HCT116 (cell line): ENCODE results near the gene NKAIN4. TPM values are rescaled to one million over a fixed set of nuclear protein-coding genes. Genes with fewer than 3 reads are reported as not detected.

Experiments used
- ATAC-seq: fragments of 200-7000 bp; cut with Tn5 transposase; 2 replicates; pipeline ENCODE4 v1.9.1; 2020; ENCODE audit warnings: mild to moderate bottlenecking, moderate library complexity
- BruUV-seq: library from RNA; stranded (reverse); fragments of 400-500 nt; replicated peaks from 2 replicates; lab custom pipeline; 2021; lab: Mats Ljungman, UMichigan
- CTCF ChIA-PET: fragments of 300-600 bp; sonication (Branson Sonifier 250); formaldehyde crosslinking; loops from one replicate; lab custom pipeline; 2021; ENCODE audit warnings: antibody characterized with exemption; lab: Charles Lee
- POLR2A ChIA-PET: fragments of 300-600, 350-600 bp; sonication (Branson Sonifier 250); formaldehyde crosslinking; loops from one replicate; lab custom pipeline; 2021; ENCODE audit warnings: antibody characterized with exemption; lab: Charles Lee
- RAD21 ChIA-PET, 2 experiments: fragments of 300-600 bp; sonication (Branson Sonifier 250); formaldehyde crosslinking; loops; one replicate each; lab custom pipeline; 2023; ENCODE audit warnings: low total read pairs in 2 of 2; ENCODE audit not compliant: uncharacterized antibody in 2 of 2, unreplicated experiment in 2 of 2, low non-redundant PET in 1 of 2; lab: Charles Lee
- DNase-seq: peaks from one replicate; pipeline ENCODE4 v3.0.0-alpha.2; 2010; ENCODE audit warnings: low read depth, low spot score
- H2AFZ ChIP-seq: fragments of 200-600 bp; shearing (Covaris generic), sonication (generic); 2 replicates; pipeline ENCODE4 v1.6.1; 2017; ENCODE audit warnings: low read depth, mixed run types, mixed read lengths, antibody characterized with exemption, low read length; ENCODE audit not compliant: poor library complexity, severe bottlenecking
- H3K27ac ChIP-seq: 2 replicates; pipeline ENCODE4 v1.5.1; 2012; ENCODE audit warnings: low read depth, low read length
- H3K27me3 ChIP-seq: fragments of 200-600 bp; sonication (generic); 2 replicates; pipeline ENCODE4 v1.6.1; 2016; ENCODE audit warnings: mixed run types, low read length, mixed read lengths; ENCODE audit not compliant: insufficient read depth
- H3K36me3 ChIP-seq, 2 experiments: fragments of 200-500 bp in 1 of 2; fragments of 200-600 bp in 1 of 2; sonication (Bioruptor generic) in 1 of 2; sonication (generic) in 1 of 2; 2 replicates each; pipeline versions ENCODE4 v1.5.1 to v1.6.1; 2014 to 2016; ENCODE audit warnings: low read length in 2 of 2, inconsistent platforms in 1 of 2, mixed read lengths in 1 of 2, mixed run types in 1 of 2; ENCODE audit not compliant: insufficient read depth in 2 of 2, control insufficient read depth in 1 of 2
- H3K4me1 ChIP-seq, 2 experiments: fragments of 200-600 bp in 1 of 2; sonication (generic) in 1 of 2; 2 replicates each; pipeline versions ENCODE4 v1.5.1 to v1.6.1; 2012 to 2017; ENCODE audit warnings: low read length in 2 of 2, inconsistent platforms in 1 of 2, mild to moderate bottlenecking in 1 of 2, mixed read lengths in 1 of 2, mixed run types in 1 of 2, moderate library complexity in 1 of 2; ENCODE audit not compliant: insufficient read depth in 2 of 2, control insufficient read depth in 1 of 2
- H3K4me2 ChIP-seq: fragments of 200-600 bp; sonication (generic); 2 replicates; pipeline ENCODE4 v1.6.1; 2017; ENCODE audit warnings: mixed run types, low read length, mixed read lengths
- H3K4me3 ChIP-seq, 2 experiments: fragments of 200-600 bp in 1 of 2; sonication (generic) in 1 of 2; replicated peaks in 1 of 2; 2 replicates each; pipeline ENCODE4 v1.5.1; 2011 to 2016; ENCODE audit warnings: low read length in 2 of 2, control low read depth in 1 of 2, low read depth in 1 of 2, mild to moderate bottlenecking in 1 of 2, mixed read lengths in 1 of 2, mixed run types in 1 of 2
- H3K79me2 ChIP-seq: fragments of 200-600 bp; sonication (generic); 2 replicates; pipeline ENCODE4 v1.6.1; 2017; ENCODE audit warnings: mild to moderate bottlenecking, mixed run types, low read length, moderate library complexity, mixed read lengths; ENCODE audit not compliant: insufficient read depth
- H3K9ac ChIP-seq: fragments of 200-600 bp; sonication (generic); 2 replicates; pipeline ENCODE4 v1.6.1; 2016; ENCODE audit warnings: low read length, mixed read lengths
- H3K9me2 ChIP-seq: fragments of 200-600 bp; sonication (generic), shearing (Covaris generic); 2 replicates; pipeline ENCODE4 v1.6.1; 2017; ENCODE audit warnings: mixed run types, mild to moderate bottlenecking, moderate library complexity; ENCODE audit not compliant: insufficient read depth
- H3K9me3 ChIP-seq, 2 experiments: fragments of 200-500 bp in 1 of 2; fragments of 200-600 bp in 1 of 2; sonication (Bioruptor generic) in 1 of 2; sonication (generic) in 1 of 2; 2 replicates each; pipeline ENCODE4 v1.6.1; 2014 to 2017; ENCODE audit warnings: low read length in 2 of 2, mixed read lengths in 2 of 2, inconsistent platforms in 1 of 2, low read depth in 1 of 2, mild to moderate bottlenecking in 1 of 2, mixed run types in 1 of 2, moderate library complexity in 1 of 2; ENCODE audit not compliant: control insufficient read depth in 1 of 2, insufficient read depth in 1 of 2
- H4K20me1 ChIP-seq: fragments of 200-600 bp; sonication (generic), shearing (Covaris generic); 2 replicates; pipeline ENCODE4 v1.6.1; 2017; ENCODE audit warnings: mixed run types, mild to moderate bottlenecking, moderate library complexity; ENCODE audit not compliant: insufficient read depth
- CBX3 ChIP-seq: IDR thresholded peaks from 2 replicates; pipeline ENCODE4 v1.6.1; 2012; ENCODE audit warnings: low read depth
- CEBPB ChIP-seq: IDR thresholded peaks from 2 replicates; pipeline ENCODE4 v1.6.1; 2012; ENCODE audit warnings: low read depth
- EZH2 ChIP-seq: fragments of 200-600 bp; sonication (generic); IDR thresholded peaks from 2 replicates; pipeline ENCODE4 v1.6.1; 2017; ENCODE audit warnings: antibody characterized with exemption, mixed run types
- EZH2phosphoT487 ChIP-seq: fragments of 200-600 bp; IDR thresholded peaks from 2 replicates; pipeline ENCODE4 v1.6.1; 2018; ENCODE audit warnings: antibody characterized with exemption, borderline replicate concordance
- FOSL1 ChIP-seq: IDR thresholded peaks from 2 replicates; pipeline ENCODE4 v1.6.1; 2012; ENCODE audit warnings: low read depth
- JUND ChIP-seq: IDR thresholded peaks from 2 replicates; pipeline ENCODE4 v1.6.1; 2012
- POLR2A ChIP-seq: IDR thresholded peaks from 2 replicates; pipeline ENCODE4 v1.7.0; 2011; ENCODE audit warnings: borderline replicate concordance; ENCODE audit not compliant: insufficient read depth, insufficient read length; ENCODE audit errors: extremely low read depth
- POLR2AphosphoS5 ChIP-seq: IDR thresholded peaks from 2 replicates; pipeline ENCODE4 v1.6.1; 2011; ENCODE audit warnings: mild to moderate bottlenecking, low read depth, low read length, moderate library complexity
- RAD21 ChIP-seq: IDR thresholded peaks from 2 replicates; pipeline ENCODE4 v1.6.1; 2012; ENCODE audit warnings: low read depth, mild to moderate bottlenecking
- SIN3A ChIP-seq: IDR thresholded peaks from 2 replicates; pipeline ENCODE4 v1.6.1; 2012; ENCODE audit warnings: low read depth
- SP1 ChIP-seq: IDR thresholded peaks from 2 replicates; pipeline ENCODE4 v1.6.1; 2012; ENCODE audit warnings: low read depth
- TCF7L2 ChIP-seq: IDR thresholded peaks from 2 replicates; pipeline ENCODE4 v1.7.0; 2011; ENCODE audit warnings: borderline replicate concordance, inconsistent platforms; ENCODE audit not compliant: insufficient read depth, insufficient read length; ENCODE audit errors: extremely low read depth
- YY1 ChIP-seq: IDR thresholded peaks from 2 replicates; pipeline ENCODE4 v1.6.1; 2011; ENCODE audit warnings: low read length, low read depth, moderate library complexity, mild to moderate bottlenecking; ENCODE audit not compliant: insufficient replicate concordance; ENCODE audit errors: extremely low read depth
- ZFX ChIP-seq: fragments of 450-650 bp; IDR thresholded peaks from 2 replicates; pipeline ENCODE4 v1.6.1; 2017
- ZNF274 ChIP-seq: fragments of 200-500 bp; sonication (Bioruptor generic); IDR thresholded peaks from 2 replicates; pipeline ENCODE4 v1.6.1; 2014; ENCODE audit warnings: mild to moderate bottlenecking, low read depth, low read length, inconsistent platforms
- intact Hi-C: fragments of 100-400 bp; cut with micrococcal nuclease; formaldehyde crosslinking; loops from 2 replicates; pipeline ENCODE4 v1.10.0; 2022
- total RNA-seq: library from RNA; stranded (reverse); gene quantifications from one replicate; pipeline ENCODE4 v1.2.1, GENCODE V29; 2021; ENCODE audit not compliant: unreplicated experiment
- TF ChIP-seq, protein P1 (sequence below): IDR thresholded peaks from 2 replicates; pipeline ENCODE4 v1.6.1; 2011; ENCODE audit warnings: mild to moderate bottlenecking, low read length, moderate library complexity; ENCODE audit not compliant: insufficient replicate concordance; ENCODE audit errors: extremely low read depth
- TF ChIP-seq, protein P2 (sequence below): IDR thresholded peaks from 2 replicates; pipeline ENCODE4 v1.6.1; 2012; ENCODE audit warnings: low read depth
- TF ChIP-seq, protein P3 (sequence below): IDR thresholded peaks from 2 replicates; pipeline ENCODE4 v1.6.1; 2012
- TF ChIP-seq, protein P4 (sequence below), 3 experiments: fragments of 200-600 bp in 1 of 3; sonication (generic) in 1 of 3; IDR thresholded peaks in 2 of 3; conservative IDR thresholded peaks in 1 of 3; 2 replicates each; pipeline ENCODE4 v1.5.1; 2012 to 2017; ENCODE audit warnings: low read depth in 2 of 3, low read length in 2 of 3, antibody characterized with exemption in 1 of 3, borderline replicate concordance in 1 of 3, control low read depth in 1 of 3, mild to moderate bottlenecking in 1 of 3, mixed read lengths in 1 of 3, mixed run types in 1 of 3, moderate library complexity in 1 of 3; ENCODE audit not compliant: insufficient read depth in 1 of 3
- TF ChIP-seq, protein P5 (sequence below): IDR thresholded peaks from 2 replicates; pipeline ENCODE4 v1.6.1; 2012

Gene NKAIN4
- total RNA-seq, 1 experiment from 2014 or later = not detected

DNA sequence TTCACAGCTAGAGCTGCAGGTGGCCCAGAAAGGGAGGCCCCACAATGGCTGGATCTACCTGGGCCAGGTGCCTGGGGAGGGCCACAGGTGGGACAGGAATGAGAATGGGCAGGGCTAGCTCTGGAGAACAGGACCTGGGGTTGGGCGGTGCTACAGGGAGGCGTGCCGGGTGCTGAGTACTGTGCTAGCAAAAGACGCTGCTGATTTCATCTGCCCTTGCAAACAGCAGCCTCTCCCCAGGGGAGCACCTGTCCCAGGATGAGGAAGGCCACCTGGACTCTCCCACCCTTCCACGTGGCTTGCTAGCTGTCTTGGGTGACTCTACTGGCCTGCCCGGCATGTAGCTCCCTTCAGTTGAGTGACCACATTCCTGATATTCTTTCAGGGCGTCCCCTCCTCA lies 31.7 kb downstream of the NKAIN4 start:
- H3K27ac ChIP-seq = no peak overlapping the region
- H3K4me3 ChIP-seq = no peak overlapping the region
- H3K9me3 ChIP-seq = no peaks in the 10 kb centered on the region
- POLR2A ChIA-PET = interaction anchor here (1.7 kb wide), 1 partner anchor 50 kb away, joined by 6 read pairs; the partner anchor contains the start of gene ARFGAP1
- intact Hi-C loops = loop anchor here (2.0 kb wide), 1 partner anchor 68 kb away; no protein-coding TSS in a partner anchor
- no peak overlapping the region for H2AFZ ChIP-seq
- no peak overlapping the region for H3K9ac ChIP-seq
- no peaks in the 10 kb centered on the region for H3K27me3 ChIP-seq
- no peaks in the 10 kb centered on the region for H3K36me3 ChIP-seq
- H3K4me2 ChIP-seq = no peak overlapping the region
- ATAC-seq (no peak), DNase-seq (no peak)
- H3K4me1 ChIP-seq = peaks cover 15 to 28% of the 10 kb centered on the region in 2 experiments
- H4K20me1 ChIP-seq = no peaks in the 10 kb centered on the region
- H3K79me2 ChIP-seq = no peaks in the 10 kb centered on the region
- no TSS peak for BruUV-seq
- CTCF ChIA-PET = interaction anchor here (0.9 to 4.3 kb wide), 9 partner anchors 8 to 295 kb away, joined by 3 to 107 read pairs (median 9); partner anchors contain the start of gene BIRC7
- no peaks in the 10 kb centered on the region for H3K9me2 ChIP-seq
- RAD21 ChIA-PET = interaction anchor here (1.2 to 1.5 kb wide), 2 partner anchors 29 to 43 kb away, joined by 3 to 7 read pairs; no protein-coding TSS in a partner anchor
- TF ChIP-seq TCF7L2 = no peak
- no peak for TF ChIP-seq POLR2A
- TF ChIP-seq ZNF274 = no peak
- TF ChIP-seq, protein P1, sequence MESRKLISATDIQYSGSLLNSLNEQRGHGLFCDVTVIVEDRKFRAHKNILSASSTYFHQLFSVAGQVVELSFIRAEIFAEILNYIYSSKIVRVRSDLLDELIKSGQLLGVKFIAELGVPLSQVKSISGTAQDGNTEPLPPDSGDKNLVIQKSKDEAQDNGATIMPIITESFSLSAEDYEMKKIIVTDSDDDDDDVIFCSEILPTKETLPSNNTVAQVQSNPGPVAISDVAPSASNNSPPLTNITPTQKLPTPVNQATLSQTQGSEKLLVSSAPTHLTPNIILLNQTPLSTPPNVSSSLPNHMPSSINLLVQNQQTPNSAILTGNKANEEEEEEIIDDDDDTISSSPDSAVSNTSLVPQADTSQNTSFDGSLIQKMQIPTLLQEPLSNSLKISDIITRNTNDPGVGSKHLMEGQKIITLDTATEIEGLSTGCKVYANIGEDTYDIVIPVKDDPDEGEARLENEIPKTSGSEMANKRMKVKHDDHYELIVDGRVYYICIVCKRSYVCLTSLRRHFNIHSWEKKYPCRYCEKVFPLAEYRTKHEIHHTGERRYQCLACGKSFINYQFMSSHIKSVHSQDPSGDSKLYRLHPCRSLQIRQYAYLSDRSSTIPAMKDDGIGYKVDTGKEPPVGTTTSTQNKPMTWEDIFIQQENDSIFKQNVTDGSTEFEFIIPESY = no peak
- TF ChIP-seq POLR2AphosphoS5 = no peak
- no peak for TF ChIP-seq FOSL1
- no peak for TF ChIP-seq EZH2phosphoT487
- TF ChIP-seq, protein P2, sequence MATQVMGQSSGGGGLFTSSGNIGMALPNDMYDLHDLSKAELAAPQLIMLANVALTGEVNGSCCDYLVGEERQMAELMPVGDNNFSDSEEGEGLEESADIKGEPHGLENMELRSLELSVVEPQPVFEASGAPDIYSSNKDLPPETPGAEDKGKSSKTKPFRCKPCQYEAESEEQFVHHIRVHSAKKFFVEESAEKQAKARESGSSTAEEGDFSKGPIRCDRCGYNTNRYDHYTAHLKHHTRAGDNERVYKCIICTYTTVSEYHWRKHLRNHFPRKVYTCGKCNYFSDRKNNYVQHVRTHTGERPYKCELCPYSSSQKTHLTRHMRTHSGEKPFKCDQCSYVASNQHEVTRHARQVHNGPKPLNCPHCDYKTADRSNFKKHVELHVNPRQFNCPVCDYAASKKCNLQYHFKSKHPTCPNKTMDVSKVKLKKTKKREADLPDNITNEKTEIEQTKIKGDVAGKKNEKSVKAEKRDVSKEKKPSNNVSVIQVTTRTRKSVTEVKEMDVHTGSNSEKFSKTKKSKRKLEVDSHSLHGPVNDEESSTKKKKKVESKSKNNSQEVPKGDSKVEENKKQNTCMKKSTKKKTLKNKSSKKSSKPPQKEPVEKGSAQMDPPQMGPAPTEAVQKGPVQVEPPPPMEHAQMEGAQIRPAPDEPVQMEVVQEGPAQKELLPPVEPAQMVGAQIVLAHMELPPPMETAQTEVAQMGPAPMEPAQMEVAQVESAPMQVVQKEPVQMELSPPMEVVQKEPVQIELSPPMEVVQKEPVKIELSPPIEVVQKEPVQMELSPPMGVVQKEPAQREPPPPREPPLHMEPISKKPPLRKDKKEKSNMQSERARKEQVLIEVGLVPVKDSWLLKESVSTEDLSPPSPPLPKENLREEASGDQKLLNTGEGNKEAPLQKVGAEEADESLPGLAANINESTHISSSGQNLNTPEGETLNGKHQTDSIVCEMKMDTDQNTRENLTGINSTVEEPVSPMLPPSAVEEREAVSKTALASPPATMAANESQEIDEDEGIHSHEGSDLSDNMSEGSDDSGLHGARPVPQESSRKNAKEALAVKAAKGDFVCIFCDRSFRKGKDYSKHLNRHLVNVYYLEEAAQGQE = no peak
- TF ChIP-seq, protein P3, sequence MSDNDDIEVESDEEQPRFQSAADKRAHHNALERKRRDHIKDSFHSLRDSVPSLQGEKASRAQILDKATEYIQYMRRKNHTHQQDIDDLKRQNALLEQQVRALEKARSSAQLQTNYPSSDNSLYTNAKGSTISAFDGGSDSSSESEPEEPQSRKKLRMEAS = no peak
- no peak for TF ChIP-seq CEBPB
- TF ChIP-seq YY1 = no peak
- TF ChIP-seq, protein P4, sequence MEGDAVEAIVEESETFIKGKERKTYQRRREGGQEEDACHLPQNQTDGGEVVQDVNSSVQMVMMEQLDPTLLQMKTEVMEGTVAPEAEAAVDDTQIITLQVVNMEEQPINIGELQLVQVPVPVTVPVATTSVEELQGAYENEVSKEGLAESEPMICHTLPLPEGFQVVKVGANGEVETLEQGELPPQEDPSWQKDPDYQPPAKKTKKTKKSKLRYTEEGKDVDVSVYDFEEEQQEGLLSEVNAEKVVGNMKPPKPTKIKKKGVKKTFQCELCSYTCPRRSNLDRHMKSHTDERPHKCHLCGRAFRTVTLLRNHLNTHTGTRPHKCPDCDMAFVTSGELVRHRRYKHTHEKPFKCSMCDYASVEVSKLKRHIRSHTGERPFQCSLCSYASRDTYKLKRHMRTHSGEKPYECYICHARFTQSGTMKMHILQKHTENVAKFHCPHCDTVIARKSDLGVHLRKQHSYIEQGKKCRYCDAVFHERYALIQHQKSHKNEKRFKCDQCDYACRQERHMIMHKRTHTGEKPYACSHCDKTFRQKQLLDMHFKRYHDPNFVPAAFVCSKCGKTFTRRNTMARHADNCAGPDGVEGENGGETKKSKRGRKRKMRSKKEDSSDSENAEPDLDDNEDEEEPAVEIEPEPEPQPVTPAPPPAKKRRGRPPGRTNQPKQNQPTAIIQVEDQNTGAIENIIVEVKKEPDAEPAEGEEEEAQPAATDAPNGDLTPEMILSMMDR (IDR thresholded peaks at IDR 0.05 in 2 of 3, conservative IDR thresholded peaks at IDR 0.05 in 1 of 3; ENCODE audit: borderline replicate concordance in 1 of 3, insufficient read depth in 1 of 3, low read depth in 2 of 3, low read length in 2 of 3) = no peak
- TF ChIP-seq ZFX = no peak
- no peak for TF ChIP-seq CBX3
- TF ChIP-seq, protein P5, sequence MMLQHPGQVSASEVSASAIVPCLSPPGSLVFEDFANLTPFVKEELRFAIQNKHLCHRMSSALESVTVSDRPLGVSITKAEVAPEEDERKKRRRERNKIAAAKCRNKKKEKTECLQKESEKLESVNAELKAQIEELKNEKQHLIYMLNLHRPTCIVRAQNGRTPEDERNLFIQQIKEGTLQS = no peak
- TF ChIP-seq SP1 = no peak
- TF ChIP-seq EZH2 = no peak
- TF ChIP-seq RAD21 = no peak
- no peak for TF ChIP-seq JUND
- TF ChIP-seq SIN3A = no peak
